SH-SY5Y (cell line): ENCODE results near the gene CTBP1.

Source experiments
- GATA2 ChIP-seq: IDR thresholded peaks from 2 replicates; pipeline ENCODE4 v1.6.1; 2011; ENCODE audit warnings: mild to moderate bottlenecking, low read depth, low read length
- GATA3 ChIP-seq: IDR thresholded peaks from 2 replicates; pipeline ENCODE4 v1.6.1; 2011; ENCODE audit warnings: low read depth, mild to moderate bottlenecking, low read length, moderate library complexity

DNA sequence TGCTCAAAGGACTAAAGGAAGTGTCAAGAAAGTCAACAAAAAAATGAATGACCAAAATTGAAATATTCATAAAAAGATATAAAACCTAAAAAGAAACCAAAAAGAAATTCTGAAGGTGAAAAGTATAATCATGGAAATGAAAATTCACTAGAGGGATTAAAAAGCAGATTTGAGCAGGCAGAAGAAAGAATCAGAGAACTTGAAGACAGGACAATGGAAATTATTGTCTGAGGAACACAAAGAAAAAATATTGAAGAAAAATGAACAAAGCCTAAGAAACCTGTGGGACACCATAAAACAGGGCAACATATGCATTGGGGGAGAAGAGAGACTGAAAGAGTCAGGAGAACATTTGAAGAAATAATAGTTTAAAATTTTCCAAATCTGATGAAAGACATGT lies 66.6 kb downstream of the CTBP1 start:
- TF ChIP-seq GATA2 (no peak), GATA3 (no peak)
